ENCODE measurements around the gene PGC. TPM values are rescaled to one million over a fixed set of nuclear protein-coding genes. Genes with fewer than 3 reads are reported as not detected.

Gene PGC
- total and polyA plus RNA-seq, 2 donors (not counting 1 experiment from before 2014, with no cell fraction given): not detected

DNA sequence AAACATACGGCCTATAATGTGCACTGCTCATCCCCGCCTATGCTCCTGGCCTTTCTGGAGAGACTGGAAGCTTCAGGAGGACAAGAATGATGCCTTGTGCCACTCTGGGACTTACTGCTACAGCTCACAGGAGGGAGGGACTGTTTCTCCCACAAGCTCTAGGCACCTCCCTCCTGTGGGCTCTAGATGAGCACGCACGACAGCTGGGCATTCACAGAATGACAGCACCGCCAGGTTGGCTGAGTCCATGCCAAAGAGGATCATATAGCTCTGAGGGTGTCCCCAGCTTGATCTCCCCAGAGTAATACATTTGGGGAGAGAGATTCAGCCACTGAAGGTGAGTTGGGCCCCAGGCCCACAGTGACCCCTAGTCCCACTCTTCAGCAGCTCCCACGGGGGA is 10.1 kb upstream of the PGC start:
- Histone ChIP-seq H3K4me2 (replicated peaks; ENCODE audit: low read depth, low read length, poor library complexity, severe bottlenecking) (no peak overlapping the region), H3K9me3 (ENCODE audit: control extremely low read depth in 1 of 3, control insufficient read depth in 2 of 3, insufficient read depth in 1 of 3, low read length in 2 of 3) (no peaks in the 10 kb centered on the region), H3K79me2 (ENCODE audit: control insufficient read depth, insufficient read depth, low read length) (no peaks in the 10 kb centered on the region), H3K36me3 (replicated peaks in 1 of 2; ENCODE audit: control extremely low read depth in 1 of 2, control insufficient read depth in 1 of 2, extremely low read depth in 1 of 2, insufficient read depth in 2 of 2, low read length in 1 of 2) (no peaks in the 10 kb centered on the region), H4K20me1 (ENCODE audit: control insufficient read depth, insufficient read depth, low read length, poor library complexity, severe bottlenecking) (no peaks in the 10 kb centered on the region), H3K4me3 (ENCODE audit: control extremely low read depth in 1 of 5, extremely low read depth in 1 of 5, insufficient read depth in 1 of 5, low read depth in 2 of 5, low read length in 4 of 5) (no peak overlapping the region), H2AFZ (ENCODE audit: insufficient read depth, low read depth, low read length, poor library complexity, severe bottlenecking) (no peak overlapping the region), H3K9ac (ENCODE audit: low read length) (no peak overlapping the region), H3K27me3 (replicated peaks in 1 of 4; ENCODE audit: control extremely low read depth in 1 of 4, control insufficient read depth in 3 of 4, insufficient read depth in 4 of 4, low read length in 3 of 4) (no peaks in the 10 kb centered on the region), H3K4me1 (ENCODE audit: control insufficient read depth in 2 of 2, insufficient read depth in 2 of 2, low read length in 2 of 2) (no peaks in the 10 kb centered on the region), H3K27ac (ENCODE audit: low read length in 2 of 2) (no peak overlapping the region)
- ATAC-seq (ENCODE audit: low read depth) (no peak), DNase-seq (no peak)
- WGBS (ENCODE audit: insufficient coverage): 92% methylated on average over 6 of the region's 6 CpGs
- intact Hi-C loops (cut with micrococcal nuclease): no loop called here
- no peak overlapping the region for H3K4me3 Mint-ChIP-seq
- H3K4me1 Mint-ChIP-seq: no peaks in the 10 kb centered on the region
- no peaks in the 10 kb centered on the region for H3K27me3 Mint-ChIP-seq
- CTCF ChIA-PET: no interaction called here
- no peaks in the 10 kb centered on the region for H3K9me3 Mint-ChIP-seq (ENCODE audit: insufficient read depth)
- POLR2A ChIA-PET: no interaction called here
- TF ChIP-seq, protein P1, sequence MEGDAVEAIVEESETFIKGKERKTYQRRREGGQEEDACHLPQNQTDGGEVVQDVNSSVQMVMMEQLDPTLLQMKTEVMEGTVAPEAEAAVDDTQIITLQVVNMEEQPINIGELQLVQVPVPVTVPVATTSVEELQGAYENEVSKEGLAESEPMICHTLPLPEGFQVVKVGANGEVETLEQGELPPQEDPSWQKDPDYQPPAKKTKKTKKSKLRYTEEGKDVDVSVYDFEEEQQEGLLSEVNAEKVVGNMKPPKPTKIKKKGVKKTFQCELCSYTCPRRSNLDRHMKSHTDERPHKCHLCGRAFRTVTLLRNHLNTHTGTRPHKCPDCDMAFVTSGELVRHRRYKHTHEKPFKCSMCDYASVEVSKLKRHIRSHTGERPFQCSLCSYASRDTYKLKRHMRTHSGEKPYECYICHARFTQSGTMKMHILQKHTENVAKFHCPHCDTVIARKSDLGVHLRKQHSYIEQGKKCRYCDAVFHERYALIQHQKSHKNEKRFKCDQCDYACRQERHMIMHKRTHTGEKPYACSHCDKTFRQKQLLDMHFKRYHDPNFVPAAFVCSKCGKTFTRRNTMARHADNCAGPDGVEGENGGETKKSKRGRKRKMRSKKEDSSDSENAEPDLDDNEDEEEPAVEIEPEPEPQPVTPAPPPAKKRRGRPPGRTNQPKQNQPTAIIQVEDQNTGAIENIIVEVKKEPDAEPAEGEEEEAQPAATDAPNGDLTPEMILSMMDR (IDR thresholded peaks at IDR 0.05): no peak
- no peak for TF ChIP-seq EZH2 (IDR thresholded peaks at IDR 0.05; ENCODE audit: borderline replicate concordance, insufficient read depth, low read depth, low read length, poor library complexity, severe bottlenecking)
- no peak overlapping the region for H3K27ac Mint-ChIP-seq

- no peak overlapping the region for H3K27ac ChIP-seq (ENCODE audit: low read length in 2 of 2)
- WGBS (ENCODE audit: insufficient coverage): 19% methylated on average over 13 of the region's 13 CpGs
- ATAC-seq (ENCODE audit: low read depth): no peak
- intact Hi-C loops (cut with micrococcal nuclease): no loop called here
- ChIA-PET POLR2A (no interaction called here), CTCF (no interaction called here)
- DNase-seq: no peak
- no peaks in the 10 kb centered on the region for H3K9me3 ChIP-seq (ENCODE audit: control extremely low read depth in 1 of 3, control insufficient read depth in 2 of 3, insufficient read depth in 1 of 3, low read length in 2 of 3)
- no peak overlapping the region for H3K4me3 ChIP-seq (ENCODE audit: control extremely low read depth in 1 of 5, extremely low read depth in 1 of 5, insufficient read depth in 1 of 5, low read depth in 2 of 5, low read length in 4 of 5)
- no peak for TF ChIP-seq EZH2 (IDR thresholded peaks at IDR 0.05; ENCODE audit: borderline replicate concordance, insufficient read depth, low read depth, low read length, poor library complexity, severe bottlenecking)
- TF ChIP-seq, protein P1 (IDR thresholded peaks at IDR 0.05): no peak
- no peaks in the 10 kb centered on the region for H4K20me1 ChIP-seq (ENCODE audit: control insufficient read depth, insufficient read depth, low read length, poor library complexity, severe bottlenecking)
- no peak overlapping the region for H3K4me2 ChIP-seq (replicated peaks; ENCODE audit: low read depth, low read length, poor library complexity, severe bottlenecking)
- H3K9ac ChIP-seq (ENCODE audit: low read length): no peak overlapping the region
- Mint-ChIP-seq H3K9me3 (ENCODE audit: insufficient read depth) (no peaks in the 10 kb centered on the region), H3K4me1 (no peaks in the 10 kb centered on the region), H3K27me3 (no peaks in the 10 kb centered on the region), H3K4me3 (no peak overlapping the region), H3K27ac (no peak overlapping the region)
- H3K4me1 ChIP-seq (ENCODE audit: control insufficient read depth in 2 of 2, insufficient read depth in 2 of 2, low read length in 2 of 2): no peaks in the 10 kb centered on the region
- no peaks in the 10 kb centered on the region for H3K27me3 ChIP-seq (replicated peaks in 1 of 4; ENCODE audit: control extremely low read depth in 1 of 4, control insufficient read depth in 3 of 4, insufficient read depth in 4 of 4, low read length in 3 of 4)
- no peak overlapping the region for H2AFZ ChIP-seq (ENCODE audit: insufficient read depth, low read depth, low read length, poor library complexity, severe bottlenecking)
- H3K79me2 ChIP-seq (ENCODE audit: control insufficient read depth, insufficient read depth, low read length): no peaks in the 10 kb centered on the region
- no peaks in the 10 kb centered on the region for H3K36me3 ChIP-seq (replicated peaks in 1 of 2; ENCODE audit: control extremely low read depth in 1 of 2, control insufficient read depth in 1 of 2, extremely low read depth in 1 of 2, insufficient read depth in 2 of 2, low read length in 1 of 2)
These were observed 9.2 kb upstream of the PGC start for GRCh38 chr6:41756354-41756753.
